GM13977 (cell line): Measurements from ENCODE around the gene LMLN.

Experiments used
- DNase-seq: peaks from one replicate; pipeline ENCODE4 v3.0.0; 2012; ENCODE audit warnings: low spot score
- in situ Hi-C: fragments of 300-500 bp; cut with MboI; formaldehyde crosslinking; loops from one replicate; pipeline ENCODE4 v1.12.0; 2022; ENCODE audit warnings: low sequenced_read_pairs, low pct_unique_long_range_greater_than_20kb, mixed read lengths, inconsistent platforms; ENCODE audit not compliant: unreplicated experiment
- TF ChIP-seq, protein P1 (sequence below): IDR thresholded peaks from 2 replicates; pipeline ENCODE4 v1.5.1; 2012; ENCODE audit warnings: mild to moderate bottlenecking, control low read depth; ENCODE audit not compliant: insufficient read depth; ENCODE audit errors: extremely low read depth, missing control alignments

Gene LMLN

DNA sequence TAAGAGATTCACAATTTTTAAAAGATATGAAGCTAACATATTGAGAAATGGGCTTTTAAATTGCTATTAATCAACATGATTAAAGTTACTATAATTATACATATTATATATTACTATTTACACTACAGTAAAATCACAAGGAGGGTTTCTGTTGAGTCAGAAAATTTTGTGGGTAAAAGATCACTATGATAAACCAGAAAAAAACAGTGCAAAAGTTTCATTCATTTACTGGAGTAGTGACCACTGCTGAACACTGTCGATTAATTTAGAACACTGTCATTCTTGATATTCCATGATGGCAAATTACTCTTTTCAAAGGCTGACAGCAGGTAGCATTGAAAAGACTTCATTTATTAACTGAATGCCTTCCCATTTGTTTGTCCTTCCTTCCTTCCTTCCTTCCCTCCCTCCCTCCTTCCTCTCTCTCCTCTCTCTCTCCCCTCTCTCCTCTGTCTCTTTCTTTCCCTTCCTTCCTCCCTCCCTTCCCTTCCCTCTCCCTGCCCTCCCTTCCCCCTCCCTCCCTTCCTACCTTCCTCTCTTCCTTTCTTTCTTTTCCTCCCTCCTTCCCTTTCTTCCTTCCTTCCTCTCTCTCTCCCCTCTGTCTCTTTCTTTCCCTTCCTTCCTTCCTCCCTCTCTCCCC, 19.2 kb upstream of the LMLN start:
- TF ChIP-seq, protein P1, sequence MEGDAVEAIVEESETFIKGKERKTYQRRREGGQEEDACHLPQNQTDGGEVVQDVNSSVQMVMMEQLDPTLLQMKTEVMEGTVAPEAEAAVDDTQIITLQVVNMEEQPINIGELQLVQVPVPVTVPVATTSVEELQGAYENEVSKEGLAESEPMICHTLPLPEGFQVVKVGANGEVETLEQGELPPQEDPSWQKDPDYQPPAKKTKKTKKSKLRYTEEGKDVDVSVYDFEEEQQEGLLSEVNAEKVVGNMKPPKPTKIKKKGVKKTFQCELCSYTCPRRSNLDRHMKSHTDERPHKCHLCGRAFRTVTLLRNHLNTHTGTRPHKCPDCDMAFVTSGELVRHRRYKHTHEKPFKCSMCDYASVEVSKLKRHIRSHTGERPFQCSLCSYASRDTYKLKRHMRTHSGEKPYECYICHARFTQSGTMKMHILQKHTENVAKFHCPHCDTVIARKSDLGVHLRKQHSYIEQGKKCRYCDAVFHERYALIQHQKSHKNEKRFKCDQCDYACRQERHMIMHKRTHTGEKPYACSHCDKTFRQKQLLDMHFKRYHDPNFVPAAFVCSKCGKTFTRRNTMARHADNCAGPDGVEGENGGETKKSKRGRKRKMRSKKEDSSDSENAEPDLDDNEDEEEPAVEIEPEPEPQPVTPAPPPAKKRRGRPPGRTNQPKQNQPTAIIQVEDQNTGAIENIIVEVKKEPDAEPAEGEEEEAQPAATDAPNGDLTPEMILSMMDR = no peak
- no peak for DNase-seq
- in situ Hi-C loops = no loop called here

DNA sequence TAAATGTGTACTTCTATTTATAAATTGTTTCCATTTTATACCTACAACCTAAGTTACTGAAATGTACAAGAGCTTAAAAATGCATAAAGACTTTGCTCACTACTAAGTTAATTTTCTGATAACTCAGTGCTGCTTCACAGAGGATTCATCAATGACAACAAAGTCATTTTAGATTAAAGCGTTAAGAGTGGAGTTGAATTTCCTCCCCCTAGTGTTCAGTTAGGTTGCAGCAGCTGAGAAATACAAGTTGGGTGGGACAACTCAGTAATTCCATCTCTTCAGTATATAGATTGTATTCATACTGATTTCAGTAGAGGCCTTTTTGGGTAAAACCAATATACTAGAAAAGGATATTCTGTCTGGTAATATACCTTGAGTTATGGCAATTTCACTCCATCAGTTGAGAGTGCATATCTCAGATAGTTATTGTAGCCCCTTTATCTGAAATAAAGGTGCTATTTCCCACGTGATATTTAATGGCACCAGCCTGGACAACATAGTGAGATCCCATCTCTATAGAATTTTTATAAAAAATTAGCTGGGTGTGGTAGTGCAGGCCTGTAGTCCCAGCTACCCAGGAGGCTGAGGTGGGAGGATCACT, 17.0 kb upstream of the LMLN start:
- DNase-seq = peak; percentile 57
- TF ChIP-seq, protein P1 = peak; percentile 70
- in situ Hi-C loops = no loop called here

DNA sequence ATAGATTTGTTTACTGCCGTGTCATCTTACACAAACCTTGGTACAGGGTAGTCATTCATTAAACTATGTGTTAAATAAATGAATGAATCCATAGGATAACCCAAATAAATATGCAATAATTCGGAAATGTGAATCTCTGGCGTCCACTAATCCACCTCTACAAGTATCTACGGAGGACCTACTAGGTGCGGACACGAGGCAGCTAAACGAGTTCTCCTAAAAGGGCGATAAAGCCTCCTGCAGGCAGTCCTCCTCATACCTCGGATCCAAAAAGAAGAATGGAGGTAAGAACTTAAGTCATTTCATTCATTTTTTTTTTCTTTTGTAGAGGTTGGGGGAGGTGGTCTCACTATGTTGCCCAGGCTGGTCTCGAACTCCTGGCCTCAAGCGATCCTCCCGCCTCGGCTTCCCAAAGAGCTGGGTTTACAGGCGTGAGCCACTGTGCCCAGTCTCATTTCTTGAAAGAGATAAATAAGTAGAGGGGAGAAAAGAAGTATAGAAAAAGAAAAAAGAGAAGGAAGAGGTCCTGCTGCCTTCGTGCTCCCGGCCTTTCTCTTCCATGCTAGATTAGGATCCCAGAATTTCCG, 10.7 kb upstream of the LMLN start:
- in situ Hi-C loops = no loop called here
- TF ChIP-seq, protein P1 = no peak
- no peak for DNase-seq

DNA sequence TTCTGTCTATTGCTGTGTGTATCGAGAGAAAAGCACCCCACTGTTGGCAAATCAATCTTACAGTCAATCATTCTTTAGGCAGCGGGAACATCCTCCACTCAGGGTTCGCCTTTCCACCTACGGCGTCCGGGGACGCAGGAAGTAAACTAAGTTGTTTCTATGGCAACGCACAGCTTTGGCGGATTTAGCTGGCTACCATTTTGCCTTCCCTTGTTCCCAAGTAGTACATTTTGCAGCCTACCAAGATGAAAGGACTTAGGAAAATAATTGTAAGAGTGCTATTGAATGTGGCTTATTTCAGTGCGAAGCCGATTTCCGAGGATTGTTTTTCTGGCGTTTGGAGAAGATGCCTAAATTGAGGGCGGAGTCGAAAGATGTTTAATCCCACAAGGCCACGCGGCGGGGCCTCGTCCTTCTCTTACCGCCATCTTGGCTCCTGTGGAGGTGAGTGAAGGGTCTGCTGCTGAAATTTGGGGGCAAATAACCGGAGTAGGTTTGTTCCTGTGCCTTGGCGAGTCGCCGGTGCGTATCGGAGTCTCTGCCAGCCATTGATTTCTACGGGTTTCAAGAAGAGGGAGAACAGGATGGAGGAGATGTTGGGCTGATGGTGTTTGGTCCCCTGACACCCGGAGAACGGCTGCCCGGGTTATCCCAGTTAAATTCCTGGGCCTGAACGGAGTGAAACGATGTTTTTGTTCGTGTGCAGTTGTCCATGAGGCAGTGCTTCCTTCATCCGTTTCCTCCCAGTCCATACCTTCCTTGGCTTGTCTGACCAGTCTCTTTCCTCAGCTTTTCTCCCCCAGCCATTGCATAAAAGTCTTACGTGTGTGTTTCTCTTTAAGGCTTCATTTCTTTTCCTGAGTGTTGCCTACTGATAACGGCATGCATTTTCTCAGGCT, 10.0 kb upstream of the LMLN start, which contains the start of gene RPL35A:
TSS of gene RPL35A (plus strand) at position 413 of the 899 bp plus-strand sequence. CDS start 778 bp downstream, outside the sequence.
- TF ChIP-seq, protein P1 = no peak
- peak; percentile 85 for DNase-seq
- in situ Hi-C loops = no loop called here

DNA sequence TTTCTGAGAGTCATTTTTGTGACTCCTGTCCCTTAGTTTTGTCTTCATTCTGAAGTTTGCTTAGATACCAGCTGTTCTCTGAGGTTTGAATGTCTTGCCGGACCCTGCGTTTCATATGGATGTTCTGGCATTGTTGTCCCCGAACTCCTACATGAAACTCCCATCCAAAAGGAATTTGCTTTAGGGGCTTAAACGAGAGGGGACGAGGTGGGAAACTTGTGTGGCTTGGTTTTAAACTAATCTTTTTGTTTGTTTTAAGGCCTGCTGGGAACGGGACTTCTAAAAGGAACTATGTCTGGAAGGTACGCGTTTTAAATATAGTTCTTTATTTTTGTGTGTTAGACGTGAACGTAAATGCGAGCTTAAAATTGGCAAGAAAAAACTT, 9.3 kb upstream of the LMLN start:
- in situ Hi-C loops = no loop called here
- TF ChIP-seq, protein P1 = no peak
- DNase-seq = no peak

DNA sequence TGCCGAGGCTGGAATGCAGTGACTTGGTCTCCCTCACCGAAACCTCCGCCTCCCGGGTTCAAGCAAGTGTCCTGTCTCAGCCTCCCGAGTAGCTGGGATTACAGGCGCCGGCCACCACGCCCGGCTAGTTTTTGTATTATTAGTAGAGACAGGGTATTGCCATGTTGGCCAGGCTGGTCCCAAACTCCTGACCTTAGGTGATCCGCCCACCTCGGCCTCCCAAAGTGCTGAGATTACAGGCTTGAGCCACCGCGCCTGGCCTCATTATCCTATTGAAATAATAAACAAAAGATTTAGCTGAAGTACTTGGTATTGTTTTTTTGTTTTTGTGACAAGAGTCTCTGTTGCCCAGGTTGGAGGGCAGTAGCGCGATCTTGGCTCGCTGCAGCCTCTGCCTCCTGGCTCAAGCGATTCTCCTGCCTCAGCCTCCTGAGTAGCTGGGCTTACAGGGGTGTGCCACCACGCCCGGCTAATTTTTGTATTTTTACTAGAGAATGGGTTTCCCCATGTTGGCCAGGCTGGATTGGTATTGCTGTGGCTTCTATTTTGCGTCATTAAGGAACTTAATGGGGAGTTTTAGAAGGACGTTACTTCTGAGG, 8.5 kb upstream of the LMLN start:
- no peak for DNase-seq
- in situ Hi-C loops = no loop called here
- TF ChIP-seq, protein P1 = no peak
